KOPT-K1 (cell line): ENCODE results near the gene CFAP74.
"Not testable (repeated sequence)": the region's sequence is repeated elsewhere in the genome, so short reads cannot be mapped to it uniquely, and the experiment has no call there.

Source experiments
- H3K27ac ChIP-seq: fragments of 200-600 bp; sonication (generic); 2 replicates; pipeline ENCODE4 v1.5.1; 2016; ENCODE audit warnings: antibody characterized with exemption, mild to moderate bottlenecking, low read depth, low read length; ENCODE audit not compliant: poor library complexity, severe bottlenecking
- H3K36me3 ChIP-seq: fragments of 200-600 bp; sonication (generic); 2 replicates; pipeline ENCODE4 v1.5.1; 2017; ENCODE audit warnings: antibody characterized with exemption, mild to moderate bottlenecking, low read length, moderate library complexity; ENCODE audit not compliant: insufficient read depth
- H3K9me3 ChIP-seq: fragments of 200-600 bp; sonication (generic); 2 replicates; pipeline ENCODE4 v1.5.1; 2017; ENCODE audit warnings: antibody characterized with exemption, low read length, mild to moderate bottlenecking; ENCODE audit not compliant: insufficient read depth, poor library complexity, severe bottlenecking

The CFAP74 gene

DNA sequence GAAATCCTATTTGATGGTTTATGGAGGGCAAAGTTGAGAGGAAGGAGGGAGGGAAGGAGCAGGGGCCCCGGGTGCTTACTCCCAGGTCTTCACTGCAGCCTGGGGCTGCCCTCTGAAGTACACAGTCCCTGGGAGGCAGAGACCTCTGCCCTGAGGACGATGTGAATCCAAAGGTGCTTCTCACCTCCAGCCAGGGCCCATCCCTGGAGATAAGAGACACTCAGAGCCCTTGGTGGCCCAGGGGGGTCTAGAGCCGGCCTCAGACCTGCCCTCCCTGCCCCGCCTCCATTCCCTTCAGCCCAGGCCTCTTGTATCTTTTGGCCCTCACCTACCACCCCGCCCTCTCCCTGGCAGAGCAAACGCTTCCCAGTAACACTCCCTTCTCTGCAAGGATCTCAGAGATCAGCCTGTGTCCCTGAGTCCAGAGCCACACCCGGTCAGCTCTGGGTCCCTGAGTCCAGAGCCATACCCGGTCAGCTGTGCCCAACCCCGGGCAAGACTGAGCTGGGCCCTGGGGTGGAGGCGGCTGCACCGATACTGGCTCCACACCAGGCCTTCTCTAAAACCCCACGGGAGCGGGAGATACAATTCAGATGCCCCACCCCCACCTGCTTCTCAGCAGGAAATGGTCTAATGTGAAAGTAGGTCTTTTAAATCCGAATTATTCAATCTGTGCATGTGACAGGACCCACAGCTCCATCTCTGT, 109.1 kb downstream of the CFAP74 start:
- H3K27ac ChIP-seq, result peak overlapping the region; percentile 11
- no peaks in the 10 kb centered on the region for H3K36me3 ChIP-seq
- no peaks in the 10 kb centered on the region for H3K9me3 ChIP-seq

DNA sequence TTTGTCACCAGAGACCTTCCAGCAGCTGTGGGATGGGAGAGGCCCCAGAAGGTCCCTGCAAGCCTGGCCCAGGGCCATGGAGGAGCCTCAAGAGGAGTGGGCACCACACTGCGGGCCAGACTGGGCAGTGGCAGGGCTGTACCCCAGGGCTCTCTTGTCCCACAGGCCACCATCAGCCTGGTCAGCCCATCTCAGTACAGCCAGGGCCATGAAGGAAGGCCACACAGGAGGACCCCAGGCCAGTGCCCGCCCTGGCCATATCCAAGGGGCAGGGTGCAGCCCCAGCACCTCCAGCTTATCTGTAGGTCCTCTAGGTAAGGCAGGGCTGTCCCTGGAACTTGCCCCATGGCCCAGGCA, 109.6 kb downstream of the CFAP74 start:
- no peak overlapping the region for H3K27ac ChIP-seq
- no peaks in the 10 kb centered on the region for H3K9me3 ChIP-seq
- no peaks in the 10 kb centered on the region for H3K36me3 ChIP-seq

GRCh38 chr1:1893291-1893985, 110.1 kb downstream of the CFAP74 start:
- no peaks in the 10 kb centered on the region for H3K36me3 ChIP-seq
- no peak overlapping the region for H3K27ac ChIP-seq
- H3K9me3 ChIP-seq, result no peaks in the 10 kb centered on the region

- Histone ChIP-seq H3K9me3 (no peaks in the 10 kb centered on the region), H3K36me3 (no peaks in the 10 kb centered on the region), H3K27ac (peak overlapping the region; percentile 83)
These were observed 110.8 kb downstream of the CFAP74 start for GRCh38 chr1:1892763-1893120.

DNA sequence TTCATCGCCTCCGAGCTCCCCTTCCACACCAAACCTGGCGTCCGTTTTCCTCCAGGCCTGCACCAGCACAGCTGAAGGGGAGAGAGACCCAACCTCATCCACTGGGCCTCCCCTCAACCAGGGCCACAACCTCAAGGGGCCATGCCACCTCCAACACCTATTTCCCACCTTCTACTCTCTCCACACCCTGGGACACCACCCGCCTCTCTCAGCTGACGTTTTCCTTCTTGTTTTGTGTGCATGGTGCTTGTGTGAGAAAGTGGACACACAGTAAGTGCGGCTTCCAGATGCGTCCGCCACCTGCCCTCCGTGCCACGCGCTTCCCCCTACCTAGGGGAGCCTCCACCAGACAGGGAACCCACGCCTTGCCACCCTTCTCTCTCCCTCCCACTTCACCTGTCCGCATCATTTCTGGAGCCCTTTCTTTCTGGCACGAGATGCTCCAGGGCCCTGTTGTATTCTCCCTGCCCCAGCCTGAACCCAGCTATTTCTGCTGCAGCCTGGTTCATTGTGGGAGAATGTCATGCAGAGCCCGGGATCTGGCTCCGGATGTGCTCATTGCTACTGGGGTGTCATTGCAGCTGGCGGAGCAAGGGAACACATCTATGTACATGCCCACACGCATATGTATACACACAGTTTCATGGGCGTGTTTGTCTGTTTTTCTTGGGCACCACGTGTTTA, 111.4 kb downstream of the CFAP74 start:
- H3K36me3 ChIP-seq, result no peaks in the 10 kb centered on the region
- H3K27ac ChIP-seq, result peak overlapping the region; percentile 83
- no peaks in the 10 kb centered on the region for H3K9me3 ChIP-seq

- no peaks in the 10 kb centered on the region for H3K36me3 ChIP-seq
- H3K27ac ChIP-seq, result peak overlapping the region; percentile 83
- no peaks in the 10 kb centered on the region for H3K9me3 ChIP-seq
These were observed 112.1 kb downstream of the CFAP74 start for GRCh38 chr1:1891349-1892078.

DNA sequence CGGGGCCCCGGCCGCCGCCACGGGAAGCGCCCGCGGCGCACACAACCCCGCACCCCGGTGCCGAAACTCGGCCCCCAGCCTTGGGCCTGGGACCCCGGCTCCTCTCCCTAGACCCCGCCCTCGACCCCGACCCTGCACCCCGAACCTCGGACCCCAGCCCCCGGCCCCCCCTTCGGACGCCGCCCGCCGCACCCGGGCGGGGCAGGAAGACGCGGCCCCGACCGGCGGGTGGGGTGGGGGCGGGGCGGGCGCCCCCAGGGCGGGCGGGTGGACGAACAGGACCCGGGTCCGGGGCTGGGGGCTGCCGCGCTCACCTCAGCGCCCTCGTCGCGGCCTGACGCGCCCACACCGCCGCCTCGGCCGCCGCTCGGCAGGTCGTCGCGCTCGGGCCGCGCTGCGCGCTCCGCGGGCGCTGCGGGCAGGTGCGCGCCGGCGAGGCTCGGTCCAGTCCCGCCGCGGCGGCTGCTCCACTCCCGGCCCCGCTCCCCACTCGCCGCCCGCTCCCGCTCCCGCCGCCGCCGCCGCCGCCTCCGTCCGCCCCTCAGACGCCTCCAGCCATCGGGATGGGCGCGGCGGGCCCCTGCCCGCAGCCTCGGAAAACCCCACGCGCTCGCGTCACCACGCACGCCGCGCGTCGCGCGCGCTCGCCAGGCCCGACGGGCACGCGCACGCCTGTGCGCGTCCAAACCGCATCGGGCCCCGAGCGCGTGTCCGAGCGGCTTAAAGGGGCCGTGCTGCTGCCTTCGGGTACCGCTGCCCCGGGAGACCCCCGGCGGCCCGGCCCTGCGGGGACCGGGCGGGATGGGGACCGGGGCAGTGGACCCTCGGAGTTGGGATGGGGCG, 112.9 kb downstream of the CFAP74 start, which contains the start of gene GNB1:
TSS of gene GNB1 (minus strand) at position 582 of the 843 bp plus-strand sequence. CDS start 65,634 bp downstream, outside the sequence.
- no peaks in the 10 kb centered on the region for H3K9me3 ChIP-seq
- peak within 1 kb of the TSS; percentile 83 for H3K27ac ChIP-seq
- no peaks in the 10 kb centered on the region for H3K36me3 ChIP-seq

GRCh38 chr1:1889847-1890505, 113.6 kb downstream of the CFAP74 start:
- Histone ChIP-seq H3K27ac (peak overlapping the region; percentile 83), H3K36me3 (no peaks in the 10 kb centered on the region; the same call in 1 of the 2 replicates), H3K9me3 (no peaks in the 10 kb centered on the region)

DNA sequence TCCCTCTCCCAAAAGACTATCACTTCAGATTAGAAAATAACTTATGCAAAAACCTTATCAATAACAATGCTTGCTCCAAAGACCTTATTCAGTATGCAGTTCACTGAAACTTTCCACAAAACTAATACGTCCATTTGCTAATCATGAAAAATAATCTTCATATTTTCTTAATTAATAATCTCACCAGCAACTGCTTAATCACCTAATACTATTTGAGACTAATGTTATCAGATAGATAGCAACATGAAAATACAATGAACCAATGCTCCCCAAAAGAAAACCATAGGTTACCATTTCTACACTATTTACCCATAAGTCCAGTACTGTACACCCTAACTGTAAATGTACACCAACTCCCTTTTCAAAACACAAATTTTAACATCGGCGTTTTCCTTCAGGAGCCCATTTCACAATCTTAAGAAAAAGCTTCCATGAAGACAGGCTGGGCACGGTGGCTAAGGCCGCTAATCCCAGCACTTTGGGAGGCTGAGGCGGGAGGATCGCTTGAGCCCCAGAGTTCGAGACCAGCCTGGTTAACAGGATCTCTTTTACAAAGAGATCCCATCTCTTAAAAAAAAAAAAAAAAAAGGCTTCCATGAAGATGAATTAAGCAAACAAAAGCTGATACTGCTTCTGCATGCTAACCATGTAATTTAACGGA, 114.4 kb downstream of the CFAP74 start:
- H3K36me3 ChIP-seq, result peaks cover 6% of the 10 kb centered on the region
- no peaks in the 10 kb centered on the region for H3K9me3 ChIP-seq
- H3K27ac ChIP-seq, result peak overlapping the region; percentile 83

DNA sequence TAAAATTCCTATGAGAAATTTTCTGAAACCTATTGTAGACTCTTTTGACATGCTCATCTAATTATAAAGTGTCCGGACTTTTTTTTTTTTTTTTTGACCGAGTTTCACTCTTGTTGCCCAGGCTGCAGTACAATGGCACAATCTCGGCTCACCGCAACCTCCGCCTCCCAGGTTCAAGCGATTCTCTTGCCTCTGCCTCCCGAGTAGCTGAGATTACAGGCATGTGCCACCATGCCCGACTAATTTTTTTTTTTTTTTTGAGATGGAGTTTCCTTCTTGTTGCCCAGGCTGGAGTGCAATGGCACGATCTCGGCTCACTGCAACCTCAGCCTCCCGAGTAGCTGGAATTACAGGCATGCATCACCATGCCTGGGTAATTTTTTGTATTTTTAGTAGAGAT, 119.7 kb downstream of the CFAP74 start:
- H3K9me3 ChIP-seq, H3K27ac ChIP-seq: not testable (repeated sequence)
- H3K36me3 ChIP-seq, result peaks cover 38% of the 10 kb centered on the region

DNA sequence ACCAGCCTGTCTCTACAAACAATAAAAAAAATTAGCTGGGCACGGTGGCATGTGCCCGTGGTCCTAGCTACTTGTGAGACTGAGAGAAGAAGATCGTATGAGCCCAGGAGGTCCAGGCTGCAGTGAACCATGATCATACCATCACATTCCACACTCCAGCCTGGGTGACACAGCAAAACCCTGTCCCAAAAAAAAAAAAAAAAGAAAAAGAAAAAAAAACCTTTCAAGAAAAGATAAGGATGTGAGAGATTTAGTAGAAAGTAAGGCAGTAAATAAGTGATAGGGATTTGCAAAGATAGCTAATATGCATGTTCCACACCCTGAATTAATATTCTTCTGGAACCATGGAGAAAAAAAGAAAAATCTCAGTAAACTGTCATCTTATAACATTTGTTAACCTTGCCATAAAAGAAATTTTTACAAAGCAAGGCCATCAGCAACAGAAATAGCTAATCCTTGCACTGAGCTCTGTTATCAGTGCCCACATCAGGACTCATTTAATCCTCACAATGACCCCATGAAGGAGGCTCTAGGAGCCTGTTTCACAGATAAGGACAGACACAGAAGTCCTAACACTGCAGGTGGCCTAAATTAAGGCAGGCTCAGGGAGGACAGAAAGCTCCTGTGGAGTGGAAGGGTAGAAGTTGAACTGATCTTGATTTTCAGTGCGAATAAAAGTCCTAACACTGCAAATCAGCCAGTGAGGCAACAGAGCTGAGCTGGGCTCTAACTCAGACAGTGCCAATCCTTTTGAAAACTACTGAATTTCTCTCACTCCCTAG, 120.3 kb downstream of the CFAP74 start:
- Histone ChIP-seq H3K36me3 (peaks cover 45% of the 10 kb centered on the region), H3K27ac (no peak overlapping the region), H3K9me3 (no peaks in the 10 kb centered on the region)

DNA sequence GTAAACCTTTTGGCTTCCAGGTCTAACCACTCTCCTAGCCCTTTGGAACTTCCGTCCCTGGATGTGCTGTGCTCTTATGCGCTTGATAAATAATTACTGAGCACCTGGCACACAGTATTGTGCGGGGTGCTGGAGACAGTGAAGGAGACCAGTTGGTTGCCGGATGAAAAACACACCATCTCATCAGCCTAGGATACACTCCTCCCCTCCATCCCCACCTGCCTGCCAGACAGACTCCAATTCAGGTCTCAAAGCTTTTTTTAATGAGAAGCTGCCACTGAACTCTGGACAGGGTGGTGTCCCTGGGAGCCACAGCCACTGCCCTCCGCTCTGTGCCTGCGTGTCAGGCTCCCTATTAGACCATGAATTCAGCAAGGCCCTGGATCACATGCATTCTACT, 121.9 kb downstream of the CFAP74 start:
- Histone ChIP-seq H3K27ac (no peak overlapping the region), H3K9me3 (no peaks in the 10 kb centered on the region), H3K36me3 (peaks cover 56% of the 10 kb centered on the region)
